GM18873 (cell line): ENCODE data around the gene EZH1.
"Not testable (repeated sequence)": the region's sequence is repeated elsewhere in the genome, so short reads cannot be mapped to it uniquely, and the experiment has no call there.

Source experiments
- ATAC-seq: cut with Tn5 transposase; IDR thresholded peaks from one replicate; pipeline ENCODE4 v1.9.1; 2021; ENCODE audit warnings: mild to moderate bottlenecking, moderate library complexity, moderate number of reproducible peaks; ENCODE audit not compliant: unreplicated experiment, low FRiP score

EZH1 gene

GRCh38 chr17:42673266-42673884 is 71.5 kb downstream of the EZH1 start:
- ATAC-seq = no peak

GRCh38 chr17:42672038-42672437 is 72.8 kb downstream of the EZH1 start:
- no peak for ATAC-seq

- no peak for ATAC-seq
Observed at GRCh38 chr17:42670789-42671657, 73.8 kb downstream of the EZH1 start.

- no peak for ATAC-seq
Observed at GRCh38 chr17:42669977-42670788, 74.7 kb downstream of the EZH1 start.

GRCh38 chr17:42669705-42669976 is 75.2 kb downstream of the EZH1 start:
- ATAC-seq = no peak

- ATAC-seq = no peak
Observed at GRCh38 chr17:42667088-42667951, 77.5 kb downstream of the EZH1 start.

GRCh38 chr17:42666126-42666525 is 78.7 kb downstream of the EZH1 start:
- not testable (repeated sequence) for ATAC-seq

- no peak for ATAC-seq
Observed at GRCh38 chr17:42665581-42666001, 79.2 kb downstream of the EZH1 start.

- no peak for ATAC-seq
Observed at GRCh38 chr17:42660692-42661345, 84.0 kb downstream of the EZH1 start.

- not testable (repeated sequence) for ATAC-seq
Observed at GRCh38 chr17:42659932-42660274, 84.9 kb downstream of the EZH1 start.

- no peak for ATAC-seq
Observed at GRCh38 chr17:42659079-42659931, 85.5 kb downstream of the EZH1 start, which contains the start of gene TUBG2. Gene TUBG2 (plus strand): TSS chr17:42659284. CDS start chr17:42659504, 220 bp downstream.

- ATAC-seq = no peak
Observed at GRCh38 chr17:42657824-42658588, 86.8 kb downstream of the EZH1 start.

GRCh38 chr17:42655528-42655927 is 89.3 kb downstream of the EZH1 start:
- no peak for ATAC-seq

GRCh38 chr17:42653179-42654124 is 91.4 kb downstream of the EZH1 start:
- ATAC-seq = no peak

- ATAC-seq = no peak
Observed at GRCh38 chr17:42651392-42651791, 93.4 kb downstream of the EZH1 start.
